ENCODE results near the gene RPL7L1. TPM values are rescaled to one million over a fixed set of nuclear protein-coding genes. Genes with fewer than 3 reads are reported as not detected.
A peak's percentile ranks its signal among the peaks of the same experiment; 100 is the strongest.

RPL7L1 gene
- total RNA-seq: 10 to 100 TPM; 64.6 to 77.8 TPM
- 100 to 1,000 TPM in 5 of 6 donors, 10 to 100 TPM in 1; 98.0 to 122 (median 116) TPM for polyA plus RNA-seq (ENCODE audit: insufficient read length in 6 of 6)
- long read RNA-seq, donor 1, full-length matches to known transcripts: 17 of 24 reads
- long read RNA-seq, donor 1, partial matches to known transcripts: 7 of 24 reads
- long read RNA-seq, donor 1, other reads (novel, unspliced or antisense): 0 of 24 reads
- long read RNA-seq, donor 2, full-length matches to known transcripts: 22 of 98 reads
- long read RNA-seq, donor 2, partial matches to known transcripts: 76 of 98 reads
- long read RNA-seq, donor 2, other reads (novel, unspliced or antisense): 0 of 98 reads
- long read RNA-seq, donor 3, full-length matches to known transcripts: 14 of 51 reads
- long read RNA-seq, donor 3, partial matches to known transcripts: 37 of 51 reads
- long read RNA-seq, donor 3, other reads (novel, unspliced or antisense): 0 of 51 reads
- long read RNA-seq, donor 4, full-length matches to known transcripts: 56 of 89 reads
- long read RNA-seq, donor 4, partial matches to known transcripts: 23 of 89 reads
- long read RNA-seq, donor 4, other reads (novel, unspliced or antisense): 10 of 89 reads
- long read RNA-seq, donor 5, full-length matches to known transcripts: 14 of 14 reads
- long read RNA-seq, donor 5, partial matches to known transcripts: 0 of 14 reads
- long read RNA-seq, donor 5, other reads (novel, unspliced or antisense): 0 of 14 reads
- long read RNA-seq, donor 6, full-length matches to known transcripts: 17 of 17 reads
- long read RNA-seq, donor 6, partial matches to known transcripts: 0 of 17 reads
- long read RNA-seq, donor 6, other reads (novel, unspliced or antisense): 0 of 17 reads
- long read RNA-seq, donor 7, full-length matches to known transcripts: 8 of 16 reads
- long read RNA-seq, donor 7, partial matches to known transcripts: 8 of 16 reads
- long read RNA-seq, donor 7, other reads (novel, unspliced or antisense): 0 of 16 reads
- long read RNA-seq, donor 8, full-length matches to known transcripts: 11 of 11 reads
- long read RNA-seq, donor 8, partial matches to known transcripts: 0 of 11 reads
- long read RNA-seq, donor 8, other reads (novel, unspliced or antisense): 0 of 11 reads
- long read RNA-seq, donor 9: 0 reads
- long read RNA-seq, donor 10, full-length matches to known transcripts: 96 of 156 reads
- long read RNA-seq, donor 10, partial matches to known transcripts: 38 of 156 reads
- long read RNA-seq, donor 10, other reads (novel, unspliced or antisense): 22 of 156 reads
- long read RNA-seq, donor 11, full-length matches to known transcripts: 18 of 18 reads
- long read RNA-seq, donor 11, partial matches to known transcripts: 0 of 18 reads
- long read RNA-seq, donor 11, other reads (novel, unspliced or antisense): 0 of 18 reads
- long read RNA-seq, donor 12, full-length matches to known transcripts: 11 of 11 reads
- long read RNA-seq, donor 12, partial matches to known transcripts: 0 of 11 reads
- long read RNA-seq, donor 12, other reads (novel, unspliced or antisense): 0 of 11 reads

GRCh38 chr6:42879372-42880239 is at the start of gene RPL7L1:
TSS of gene RPL7L1 (plus strand) at chr6:42879616. CDS start at chr6:42879911, 295 bp downstream.
- Histone ChIP-seq H3K27me3 (no peaks in the 10 kb centered on the region), H3K4me1 (peaks cover 12 to 38% of the 10 kb centered on the region in 2 donors), H3K36me3 (peaks cover 0 to 31% of the 10 kb centered on the region in 2 donors), H3K9me3 (no peaks in the 10 kb centered on the region), H3K27ac (peak within 1 kb of the TSS; percentile 89 to 93), H3K4me3 (peak within 1 kb of the TSS; percentile 47 to 73)
- intact Hi-C loops (cut with DNase I): loop anchor here in 1 of 2 donors (5.0 kb wide), 1 partner anchor 217 kb away; no protein-coding TSS in a partner anchor
- ATAC-seq (peak; percentile 97), DNase-seq (peak; percentile 87 to 94 (median 88))
- peak in 1 of 2 donors; percentile 27 for TF ChIP-seq CTCF (IDR thresholded peaks at IDR 0.05)

GRCh38 chr6:42831237-42831636 is 48.2 kb upstream of the RPL7L1 start:
- no peak for TF ChIP-seq CTCF (IDR thresholded peaks at IDR 0.05)
- DNase-seq (no peak), ATAC-seq (no peak)
- intact Hi-C loops (cut with DNase I): no loop called here
- Histone ChIP-seq H3K4me1 (no peaks in the 10 kb centered on the region), H3K4me3 (no peak overlapping the region), H3K27me3 (no peaks in the 10 kb centered on the region), H3K27ac (no peak overlapping the region), H3K36me3 (peaks cover 0 to 60% of the 10 kb centered on the region in 2 donors), H3K9me3 (no peaks in the 10 kb centered on the region)

- intact Hi-C loops (cut with DNase I): no loop called here
- no peak overlapping the region for H3K4me3 ChIP-seq
- no peaks in the 10 kb centered on the region for H3K9me3 ChIP-seq
- H3K4me1 ChIP-seq: no peaks in the 10 kb centered on the region
- no peaks in the 10 kb centered on the region for H3K27me3 ChIP-seq
- H3K27ac ChIP-seq: no peak overlapping the region
- ATAC-seq: no peak
- TF ChIP-seq CTCF (IDR thresholded peaks at IDR 0.05): no peak
- DNase-seq: no peak
- H3K36me3 ChIP-seq: peaks cover 0 to 38% of the 10 kb centered on the region in 2 donors
Measured at GRCh38 chr6:42834056-42834455, 45.4 kb upstream of the RPL7L1 start.

Data from left lung (tissue), 14 donors.